Measurements from ENCODE around the gene GRK3. TPM values are rescaled to one million over a fixed set of nuclear protein-coding genes. Genes with fewer than 3 reads are reported as not detected.
"Not testable (repeated sequence)": the region's sequence is repeated elsewhere in the genome, so short reads cannot be mapped to it uniquely, and the experiment has no call there.

GRK3 gene
- total RNA-seq, 2 donors from 2014 or later = 19.4 to 21.0 TPM

GRCh38 chr22:25566898-25567235 lies 2.4 kb downstream of the GRK3 start:
- H3K9ac ChIP-seq (ENCODE audit: extremely low read depth, low read length, poor library complexity, severe bottlenecking) = no peak overlapping the region
- no peak for DNase-seq
- H3K27ac ChIP-seq (ENCODE audit: low read depth, low read length) = no peak overlapping the region
- no peaks in the 10 kb centered on the region for H3K9me3 ChIP-seq (ENCODE audit: control insufficient read depth, low read length)
- H3K36me3 Mint-ChIP-seq (ENCODE audit: low read depth) = no peaks in the 10 kb centered on the region
- peaks cover 25% of the 10 kb centered on the region for H3K27me3 Mint-ChIP-seq (ENCODE audit: insufficient read depth)
- no peaks in the 10 kb centered on the region for H3K9me3 Mint-ChIP-seq
- H3K4me3 Mint-ChIP-seq = no peak overlapping the region
- no peaks in the 10 kb centered on the region for H3K4me1 ChIP-seq (ENCODE audit: control insufficient read depth, insufficient read depth, low read length)
- no peak overlapping the region for H3K27ac Mint-ChIP-seq
- H3K4me1 Mint-ChIP-seq = peaks cover 42% of the 10 kb centered on the region
- no peak overlapping the region for H3K4me3 ChIP-seq (ENCODE audit: low read length)
- no peaks in the 10 kb centered on the region for H3K36me3 ChIP-seq (ENCODE audit: control insufficient read depth, insufficient read depth, low read length)
- peaks cover 19% of the 10 kb centered on the region for H3K27me3 ChIP-seq (ENCODE audit: control insufficient read depth, insufficient read depth, low read length, poor library complexity, severe bottlenecking)
- WGBS, 2 experiments (ENCODE audit: insufficient coverage in 1 of 2, insufficient read length in 1 of 2) = 55% methylated on average over 2 of the region's 2 CpGs; no CpG with 5 or more reads in 1 of the 2 experiments
- TF ChIP-seq CTCF (conservative IDR thresholded peaks at IDR 0.05) = no peak

GRCh38 chr22:25567251-25567675 lies 2.8 kb downstream of the GRK3 start:
- peaks cover 19% of the 10 kb centered on the region for H3K27me3 ChIP-seq (ENCODE audit: control insufficient read depth, insufficient read depth, low read length, poor library complexity, severe bottlenecking)
- Mint-ChIP-seq H3K4me3 (no peak overlapping the region), H3K27ac (no peak overlapping the region)

GRCh38 chr22:25568066-25568465 lies 3.6 kb downstream of the GRK3 start:
- H3K9me3 Mint-ChIP-seq; H3K27ac ChIP-seq (ENCODE audit: low read depth, low read length); H3K36me3 Mint-ChIP-seq (ENCODE audit: low read depth); H3K36me3 ChIP-seq (ENCODE audit: control insufficient read depth, insufficient read depth, low read length); H3K4me3 ChIP-seq (ENCODE audit: low read length); H3K9me3 ChIP-seq (ENCODE audit: control insufficient read depth, low read length); H3K4me3 Mint-ChIP-seq; H3K9ac ChIP-seq (ENCODE audit: extremely low read depth, low read length, poor library complexity, severe bottlenecking); H3K4me1 ChIP-seq (ENCODE audit: control insufficient read depth, insufficient read depth, low read length); H3K27ac Mint-ChIP-seq; DNase-seq: not testable (repeated sequence)
- peaks cover 13% of the 10 kb centered on the region for H3K27me3 ChIP-seq (ENCODE audit: control insufficient read depth, insufficient read depth, low read length, poor library complexity, severe bottlenecking)
- H3K27me3 Mint-ChIP-seq (ENCODE audit: insufficient read depth) = peaks cover 13% of the 10 kb centered on the region
- 80 to 90% methylated on average over 1 to 2 of the region's 2 CpGs for WGBS, 2 experiments (ENCODE audit: insufficient coverage in 1 of 2, insufficient read length in 1 of 2)
- H3K4me1 Mint-ChIP-seq = peaks cover 42% of the 10 kb centered on the region

More at GRCh38 chr22:25567251-25567675, 2.8 kb downstream of the GRK3 start:
- peaks cover 21% of the 10 kb centered on the region for H3K27me3 Mint-ChIP-seq (ENCODE audit: insufficient read depth)
- H3K4me1 Mint-ChIP-seq = peaks cover 42% of the 10 kb centered on the region
- Histone ChIP-seq H3K4me1 (ENCODE audit: control insufficient read depth, insufficient read depth, low read length) (no peaks in the 10 kb centered on the region), H3K36me3 (ENCODE audit: control insufficient read depth, insufficient read depth, low read length) (no peaks in the 10 kb centered on the region), H3K9me3 (ENCODE audit: control insufficient read depth, low read length) (no peaks in the 10 kb centered on the region), H3K9ac (ENCODE audit: extremely low read depth, low read length, poor library complexity, severe bottlenecking) (no peak overlapping the region), H3K4me3 (ENCODE audit: low read length) (no peak overlapping the region), H3K27ac (ENCODE audit: low read depth, low read length) (no peak overlapping the region)
- no peaks in the 10 kb centered on the region for H3K36me3 Mint-ChIP-seq (ENCODE audit: low read depth)
- no peak for TF ChIP-seq CTCF (conservative IDR thresholded peaks at IDR 0.05)
- DNase-seq = no peak
- no peaks in the 10 kb centered on the region for H3K9me3 Mint-ChIP-seq
- WGBS, 2 experiments (ENCODE audit: insufficient coverage in 1 of 2, insufficient read length in 1 of 2) = 73 to 78% methylated on average over 1 of the region's 1 CpG

- Histone ChIP-seq H3K4me1 (ENCODE audit: control insufficient read depth, insufficient read depth, low read length) (no peaks in the 10 kb centered on the region), H3K27ac (ENCODE audit: low read depth, low read length) (no peak overlapping the region), H3K27me3 (ENCODE audit: control insufficient read depth, insufficient read depth, low read length, poor library complexity, severe bottlenecking) (peaks cover under 1% of the 10 kb centered on the region), H3K9ac (ENCODE audit: extremely low read depth, low read length, poor library complexity, severe bottlenecking) (no peak overlapping the region), H3K4me3 (ENCODE audit: low read length) (no peak overlapping the region), H3K9me3 (ENCODE audit: control insufficient read depth, low read length) (no peaks in the 10 kb centered on the region), H3K36me3 (ENCODE audit: control insufficient read depth, insufficient read depth, low read length) (no peaks in the 10 kb centered on the region)
- peaks cover 38% of the 10 kb centered on the region for H3K4me1 Mint-ChIP-seq
- no peak overlapping the region for H3K27ac Mint-ChIP-seq
- peaks cover 4% of the 10 kb centered on the region for H3K9me3 Mint-ChIP-seq
- 84 to 92% methylated on average over 6 to 9 of the region's 9 CpGs for whole genome bisulfite sequencing, 2 experiments (ENCODE audit: insufficient coverage in 1 of 2, insufficient read length in 1 of 2)
- no peaks in the 10 kb centered on the region for H3K27me3 Mint-ChIP-seq (ENCODE audit: insufficient read depth)
- no peaks in the 10 kb centered on the region for H3K36me3 Mint-ChIP-seq (ENCODE audit: low read depth)
- DNase-seq = no peak
- H3K4me3 Mint-ChIP-seq = no peak overlapping the region
- TF ChIP-seq CTCF (conservative IDR thresholded peaks at IDR 0.05) = no peak
Observed at GRCh38 chr22:25569361-25569760, 4.9 kb downstream of the GRK3 start.

Measured in endodermal cell (in vitro differentiated cells).